Ecto neural progenitor cell (in vitro differentiated cells): ENCODE measurements around the gene ZNF277.
"Not testable (repeated sequence)": the region's sequence is repeated elsewhere in the genome, so short reads cannot be mapped to it uniquely, and the experiment has no call there.

Experiments used
- DNase-seq: peaks from one replicate; pipeline ENCODE4 v3.0.0-alpha.2; 2018; ENCODE audit warnings: low spot score

ZNF277 gene

DNA sequence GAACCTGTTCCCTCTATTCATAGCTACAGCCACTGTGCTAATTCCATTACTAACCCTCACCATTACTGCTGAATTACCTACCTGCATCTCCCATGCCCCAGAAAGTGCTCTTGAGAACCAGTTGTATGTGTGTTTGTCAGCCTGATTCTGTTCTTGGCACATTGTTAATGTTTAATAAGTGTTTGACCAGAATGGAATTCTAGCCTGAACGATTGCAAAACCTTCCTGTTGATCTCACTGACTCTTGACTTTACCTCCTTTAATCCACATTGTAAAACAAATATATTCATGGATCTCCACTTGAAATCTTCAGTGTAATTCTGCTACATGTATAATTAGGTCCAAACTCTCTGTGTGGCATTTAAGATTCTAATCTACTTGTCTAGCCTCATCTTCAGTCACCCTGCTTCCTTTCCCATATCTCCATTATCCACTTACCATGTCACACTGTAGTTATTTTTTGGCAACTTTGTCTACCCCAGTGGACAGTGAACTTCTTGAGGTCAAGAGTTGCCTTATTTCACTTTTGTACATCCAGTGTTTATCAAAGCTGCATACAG, 4.9 kb downstream of the ZNF277 start:
- no peak for DNase-seq

DNA sequence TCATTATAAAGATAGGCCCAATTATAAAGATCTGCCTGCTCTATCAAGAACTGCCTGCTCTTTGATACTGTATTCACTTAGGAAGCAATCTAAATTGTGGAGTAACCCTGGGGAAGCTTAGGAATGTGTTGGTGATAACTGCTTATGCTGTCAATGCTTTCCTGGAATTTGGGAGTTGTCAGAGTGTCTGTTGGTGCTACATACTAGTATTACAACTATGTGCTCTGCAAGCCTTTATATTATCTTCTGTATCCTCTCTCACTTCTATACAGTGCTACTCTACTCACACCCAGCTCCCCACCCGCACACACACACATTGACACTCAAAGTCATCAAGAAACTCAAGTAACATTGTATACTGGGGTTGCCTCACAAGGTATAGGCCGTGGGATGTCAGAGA, 6.1 kb downstream of the ZNF277 start:
- no peak for DNase-seq

DNA sequence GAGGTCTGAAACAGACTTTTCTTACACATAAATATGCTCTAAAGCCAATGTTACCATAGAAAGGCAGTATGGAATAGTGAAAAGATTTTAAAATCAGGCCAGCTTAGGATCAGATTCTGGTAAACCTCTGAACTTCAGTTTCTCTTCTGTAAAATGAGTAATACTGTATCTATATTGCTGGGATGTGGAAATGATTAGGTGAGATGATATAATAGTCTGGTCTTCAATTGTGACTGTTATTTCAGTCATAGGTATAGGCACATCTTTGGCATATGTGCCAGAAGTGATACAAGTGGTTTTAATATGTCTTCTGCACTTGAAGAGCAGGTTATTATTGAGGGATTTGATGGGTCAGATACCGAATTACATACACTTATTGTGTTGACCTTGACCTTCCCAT, 7.2 kb downstream of the ZNF277 start:
- DNase-seq: no peak

GRCh38 chr7:112214268-112214667, 7.8 kb downstream of the ZNF277 start:
- DNase-seq: no peak

DNA sequence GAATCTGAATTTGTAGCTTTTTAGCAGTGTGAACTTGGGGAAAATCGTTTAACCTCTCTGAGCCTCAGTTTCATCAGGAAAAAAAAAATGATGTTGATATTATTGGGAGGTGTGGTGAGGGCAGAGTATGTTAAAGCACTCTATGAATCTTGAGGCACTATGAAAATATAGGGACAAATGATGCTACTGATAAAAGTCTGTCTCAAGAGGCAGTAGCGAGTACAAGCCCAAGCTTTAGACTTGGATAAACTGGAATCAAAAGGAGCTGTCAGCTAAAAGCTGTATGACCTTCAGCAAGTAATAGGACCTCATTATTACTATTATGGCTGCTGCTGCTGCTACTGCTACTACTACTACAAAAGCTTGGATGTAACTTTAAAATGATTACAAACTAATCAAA, 8.4 kb downstream of the ZNF277 start:
- no peak for DNase-seq

DNA sequence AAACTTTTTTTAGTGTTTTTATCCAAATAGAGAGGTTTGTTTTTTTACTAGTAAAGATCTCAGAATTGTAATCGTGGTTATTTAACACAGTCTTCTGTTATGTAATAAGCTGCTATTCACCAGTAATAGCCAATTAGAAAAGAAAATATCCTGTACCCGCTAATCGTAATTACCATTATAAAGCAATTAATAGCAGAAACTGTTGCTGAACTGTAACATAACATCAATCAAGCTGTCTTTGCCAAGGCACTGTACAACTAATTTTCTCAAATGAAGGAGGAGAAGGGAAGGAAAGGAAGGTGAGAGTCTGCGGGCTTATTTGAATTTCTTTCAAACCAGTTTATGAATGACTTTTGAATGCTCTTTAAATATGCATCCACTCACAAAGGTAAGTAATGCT, 9.3 kb downstream of the ZNF277 start:
- DNase-seq: no peak

DNA sequence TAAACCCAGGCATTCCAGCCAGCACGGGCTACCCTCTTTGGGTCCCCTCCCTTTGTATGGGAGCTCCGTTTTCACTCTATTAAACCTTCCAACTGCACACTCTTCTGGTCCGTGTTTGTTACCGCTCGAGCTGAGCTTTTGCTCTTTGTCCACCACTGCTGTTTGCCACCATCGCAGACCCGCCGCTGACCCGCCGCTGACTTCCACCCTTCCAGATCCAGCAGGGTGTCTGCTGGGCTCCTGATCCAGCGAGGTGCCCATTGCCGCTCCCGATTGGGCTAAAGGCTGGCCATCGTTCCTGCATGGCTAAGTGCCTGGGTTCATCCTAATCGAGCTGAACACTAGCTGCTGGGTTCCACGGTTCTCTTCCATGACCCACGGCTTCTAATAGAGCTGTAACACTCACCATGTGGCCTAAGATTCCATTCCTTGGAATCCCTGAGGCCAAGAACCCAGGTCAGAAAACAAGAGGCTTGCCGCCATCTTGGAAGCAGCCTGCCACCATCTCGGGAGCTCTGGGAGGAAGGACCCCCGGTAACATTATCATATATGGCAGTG, 14.5 kb downstream of the ZNF277 start:
- DNase-seq: no peak

DNA sequence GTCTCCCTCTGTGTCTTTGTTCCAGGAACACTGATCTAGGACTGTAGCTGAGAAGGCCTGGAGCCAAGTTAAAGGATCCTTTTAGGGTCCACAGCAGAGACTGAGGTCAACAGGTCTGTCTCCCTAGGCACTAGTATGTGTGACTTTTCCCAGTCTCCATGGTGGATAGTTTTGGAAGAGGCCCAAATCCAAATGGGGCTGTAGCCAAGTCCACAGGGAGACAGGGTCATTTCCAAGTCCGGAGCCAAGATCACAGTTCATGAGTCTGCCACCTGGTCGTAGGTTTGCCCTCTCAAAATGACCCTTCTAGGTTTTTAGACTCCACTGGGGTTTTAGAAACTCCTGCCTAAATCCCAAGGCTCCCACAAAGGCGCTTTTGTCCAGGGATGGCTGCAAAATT, 16.8 kb downstream of the ZNF277 start:
- no peak for DNase-seq

GRCh38 chr7:112224186-112224585, 17.7 kb downstream of the ZNF277 start:
- DNase-seq: no peak

GRCh38 chr7:112225006-112225405, 18.5 kb downstream of the ZNF277 start:
- DNase-seq: no peak

DNA sequence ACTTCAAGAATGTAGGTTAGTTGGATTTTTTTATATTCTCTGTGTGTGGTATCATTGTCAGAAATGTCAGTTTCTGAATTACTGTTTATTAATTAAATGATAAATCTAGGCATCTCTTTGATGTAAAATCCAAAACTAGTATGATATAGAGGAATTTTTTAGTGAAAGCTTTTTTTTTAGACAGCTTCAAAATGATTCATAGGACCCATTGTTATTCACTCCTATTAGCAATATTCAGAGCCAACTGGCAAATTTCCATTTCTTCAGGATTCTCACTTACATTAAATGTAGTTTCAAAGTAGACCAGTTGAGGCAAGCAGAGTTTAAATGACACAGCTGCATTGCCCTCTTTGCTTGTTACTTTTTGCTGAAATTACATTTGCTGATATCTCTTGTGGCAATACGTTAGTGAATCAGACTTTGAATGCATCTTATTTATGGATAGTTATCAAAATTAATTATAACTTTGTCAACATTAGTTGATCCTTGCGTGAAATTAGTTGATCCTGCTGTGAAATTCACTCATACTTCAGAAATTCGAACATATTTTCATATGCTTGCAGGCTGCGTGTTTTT, 20.3 kb downstream of the ZNF277 start:
- DNase-seq: no peak

DNA sequence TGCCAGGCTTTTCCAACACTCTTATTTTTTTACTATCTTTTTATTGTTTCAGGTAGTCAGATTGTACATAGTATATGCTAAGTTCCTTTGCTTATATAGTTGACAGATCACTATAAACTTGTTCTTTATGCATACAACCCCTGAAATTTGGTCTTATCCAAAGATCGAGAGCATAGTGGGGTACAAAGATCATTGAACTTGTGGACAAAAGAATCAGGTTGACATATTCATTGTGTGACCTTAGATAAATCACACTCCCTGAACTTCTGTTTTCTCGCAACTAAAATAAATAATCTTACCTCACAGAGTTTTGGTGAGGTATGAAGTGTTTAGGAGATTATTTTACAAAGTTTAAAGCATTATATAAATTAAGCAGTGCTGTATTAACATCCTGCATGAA, 22.1 kb downstream of the ZNF277 start:
- DNase-seq: no peak

DNA sequence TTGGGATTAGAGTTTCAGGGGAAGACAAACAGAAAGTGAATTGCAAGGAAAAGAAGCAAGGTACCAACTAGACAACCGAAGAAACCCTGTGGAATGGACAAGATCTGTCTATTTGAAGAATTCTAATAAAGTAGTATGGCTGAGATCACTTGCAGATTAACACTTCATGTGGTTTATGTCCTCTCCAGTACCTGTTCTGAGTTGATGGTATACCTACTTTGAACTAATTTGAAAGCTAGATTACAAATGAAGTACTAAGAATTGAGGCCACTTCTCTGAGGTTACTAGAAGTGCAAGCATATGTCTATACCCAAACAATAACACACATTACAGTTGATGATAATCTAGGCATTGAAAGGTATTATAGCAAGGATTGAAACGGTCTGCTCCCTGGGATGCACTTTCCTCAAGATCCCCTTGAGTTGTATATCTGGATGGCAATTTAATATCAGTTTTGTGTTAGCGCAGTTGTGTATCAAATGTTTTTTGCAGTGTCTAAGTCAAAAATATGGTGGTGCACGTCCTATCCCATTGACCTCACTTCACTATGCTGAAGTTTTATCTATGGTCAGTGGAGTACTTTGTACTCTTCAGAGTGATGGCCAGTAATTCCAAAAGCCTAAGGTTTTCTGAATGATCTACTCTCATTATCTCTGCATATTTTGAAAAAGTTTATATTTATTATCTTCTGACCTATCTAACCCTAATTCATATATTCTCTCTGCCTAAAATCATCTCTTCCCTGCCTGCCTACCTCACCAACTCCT, 25.9 kb downstream of the ZNF277 start:
- no peak for DNase-seq

- DNase-seq: no peak
Observed at GRCh38 chr7:112233048-112233697, 26.7 kb downstream of the ZNF277 start.

DNA sequence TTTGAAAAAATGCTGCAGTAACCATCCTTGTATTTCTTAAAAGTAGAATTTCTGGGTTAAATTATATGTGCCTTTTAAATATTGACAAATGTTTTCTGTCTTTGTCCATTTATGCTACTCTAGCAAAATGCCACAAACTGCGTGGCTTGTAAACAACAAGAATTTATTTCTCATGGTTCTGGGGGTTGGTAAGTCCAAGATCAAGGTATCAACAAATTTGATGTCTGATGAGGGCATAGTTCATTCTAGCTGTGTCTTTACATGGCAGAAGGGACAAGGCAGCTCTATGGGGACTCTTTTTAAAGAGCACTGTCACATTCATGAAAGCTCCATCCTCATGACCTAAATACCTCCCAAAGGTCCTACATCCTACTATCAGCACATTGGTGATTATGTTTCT, 27.7 kb downstream of the ZNF277 start:
- DNase-seq: no peak

GRCh38 chr7:112236597-112236996, 30.1 kb downstream of the ZNF277 start:
- DNase-seq: no peak

- DNase-seq: no peak
Observed at GRCh38 chr7:112238330-112238729, 31.8 kb downstream of the ZNF277 start.

GRCh38 chr7:112238852-112239610, 32.5 kb downstream of the ZNF277 start:
- no peak for DNase-seq

- no peak for DNase-seq
Observed at GRCh38 chr7:112248598-112248997, 42.1 kb downstream of the ZNF277 start.

- DNase-seq: not testable (repeated sequence)
Observed at GRCh38 chr7:112249967-112250366, 43.5 kb downstream of the ZNF277 start.

- no peak for DNase-seq
Observed at GRCh38 chr7:112252141-112252540, 45.6 kb downstream of the ZNF277 start.

DNA sequence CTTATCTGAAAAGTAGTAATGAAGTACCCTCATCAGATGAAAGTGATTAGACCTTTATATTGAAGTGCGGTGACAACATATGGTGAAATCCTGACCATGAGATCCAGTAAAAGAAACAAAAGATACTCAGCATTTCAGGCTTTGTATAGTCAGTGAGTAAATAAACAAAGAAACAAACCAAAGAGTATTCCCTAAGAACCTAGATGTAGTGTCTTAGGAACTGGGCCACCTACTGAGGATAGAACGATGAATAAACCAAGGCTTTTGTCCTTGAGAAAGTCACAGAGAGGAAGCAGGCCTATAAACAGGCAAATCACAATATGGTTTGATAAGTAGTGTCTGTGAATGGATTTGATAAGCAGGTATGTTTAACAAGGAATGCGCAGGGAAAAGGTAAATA, 46.2 kb downstream of the ZNF277 start:
- no peak for DNase-seq
